ENCODE measurements around the gene BORCS5.

The BORCS5 gene

DNA sequence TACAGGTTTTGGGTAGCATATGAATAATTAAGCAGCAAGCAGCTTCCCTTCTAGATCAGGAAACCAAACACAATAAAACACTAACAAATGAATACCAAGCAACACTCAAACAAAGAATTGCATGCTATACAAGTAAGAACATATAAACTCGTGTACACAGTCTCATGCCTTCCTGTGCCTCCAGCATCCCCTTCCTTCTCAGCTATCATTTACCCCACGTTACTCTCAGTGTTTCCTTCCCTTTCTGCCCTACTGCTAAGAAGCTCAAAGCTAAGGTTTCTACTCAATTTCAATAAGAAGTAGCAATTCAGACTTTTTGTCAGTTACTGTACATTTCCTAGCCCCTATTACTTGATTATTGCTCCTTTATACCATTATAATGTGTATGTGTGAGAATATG is 124.8 kb downstream of the BORCS5 start:
- Histone ChIP-seq H2AFZ (ENCODE audit: low read depth) (no peak overlapping the region), H3K4me2 (no peak overlapping the region), H3K36me3 (ENCODE audit: insufficient read depth) (no peaks in the 10 kb centered on the region; the same call in 1 of the 2 replicates), H3K27ac (no peak overlapping the region), H3K4me1 (ENCODE audit: low read depth, poor library complexity, severe bottlenecking) (no peaks in the 10 kb centered on the region), H3K4me3 (IDR thresholded peaks at IDR 0.05; ENCODE audit: insufficient read depth, low read depth, low read length) (no peak overlapping the region), H3K27me3 (ENCODE audit: insufficient read depth, low read depth) (no peaks in the 10 kb centered on the region), H4K20me1 (ENCODE audit: insufficient read depth) (no peaks in the 10 kb centered on the region), H3K79me2 (ENCODE audit: insufficient read depth, low read depth) (no peaks in the 10 kb centered on the region), H3K9ac (no peak overlapping the region)
- TF ChIP-seq, protein P1, sequence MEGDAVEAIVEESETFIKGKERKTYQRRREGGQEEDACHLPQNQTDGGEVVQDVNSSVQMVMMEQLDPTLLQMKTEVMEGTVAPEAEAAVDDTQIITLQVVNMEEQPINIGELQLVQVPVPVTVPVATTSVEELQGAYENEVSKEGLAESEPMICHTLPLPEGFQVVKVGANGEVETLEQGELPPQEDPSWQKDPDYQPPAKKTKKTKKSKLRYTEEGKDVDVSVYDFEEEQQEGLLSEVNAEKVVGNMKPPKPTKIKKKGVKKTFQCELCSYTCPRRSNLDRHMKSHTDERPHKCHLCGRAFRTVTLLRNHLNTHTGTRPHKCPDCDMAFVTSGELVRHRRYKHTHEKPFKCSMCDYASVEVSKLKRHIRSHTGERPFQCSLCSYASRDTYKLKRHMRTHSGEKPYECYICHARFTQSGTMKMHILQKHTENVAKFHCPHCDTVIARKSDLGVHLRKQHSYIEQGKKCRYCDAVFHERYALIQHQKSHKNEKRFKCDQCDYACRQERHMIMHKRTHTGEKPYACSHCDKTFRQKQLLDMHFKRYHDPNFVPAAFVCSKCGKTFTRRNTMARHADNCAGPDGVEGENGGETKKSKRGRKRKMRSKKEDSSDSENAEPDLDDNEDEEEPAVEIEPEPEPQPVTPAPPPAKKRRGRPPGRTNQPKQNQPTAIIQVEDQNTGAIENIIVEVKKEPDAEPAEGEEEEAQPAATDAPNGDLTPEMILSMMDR (conservative IDR thresholded peaks at IDR 0.05; ENCODE audit: low read depth, low read length): no peak

DNA sequence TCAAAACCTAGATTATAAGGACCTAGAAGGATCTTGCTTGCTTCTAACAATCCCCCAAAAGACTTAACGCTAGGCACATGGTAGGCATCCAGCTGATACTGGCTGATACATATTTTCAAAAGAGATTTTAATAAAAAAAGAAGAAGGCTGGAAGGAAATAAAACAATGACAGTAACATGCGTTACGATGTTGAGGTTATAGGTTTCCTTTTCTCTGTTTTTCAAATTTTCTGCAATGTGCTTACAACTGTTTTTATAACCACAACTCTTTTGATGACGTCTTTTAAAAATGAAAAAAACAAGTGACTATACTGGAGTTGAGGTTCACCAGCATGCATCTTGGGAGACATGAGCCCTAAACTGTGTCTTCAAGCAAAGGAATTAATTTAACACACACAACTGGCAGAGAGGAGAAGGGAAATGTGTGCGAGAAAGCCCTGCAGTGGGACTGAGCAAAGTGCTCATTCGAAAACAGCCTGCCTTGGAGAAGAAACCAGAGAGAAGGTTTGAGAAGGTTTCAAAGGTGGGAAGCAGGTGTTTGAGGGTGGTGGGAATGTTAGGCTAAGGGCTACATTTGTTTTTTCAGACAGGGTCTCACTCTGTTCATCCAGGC is 125.4 kb downstream of the BORCS5 start:
- TF ChIP-seq, protein P1 (conservative IDR thresholded peaks at IDR 0.05; ENCODE audit: low read depth, low read length): no peak
- Histone ChIP-seq H3K27me3 (ENCODE audit: insufficient read depth, low read depth) (no peaks in the 10 kb centered on the region), H3K27ac (no peak overlapping the region)

DNA sequence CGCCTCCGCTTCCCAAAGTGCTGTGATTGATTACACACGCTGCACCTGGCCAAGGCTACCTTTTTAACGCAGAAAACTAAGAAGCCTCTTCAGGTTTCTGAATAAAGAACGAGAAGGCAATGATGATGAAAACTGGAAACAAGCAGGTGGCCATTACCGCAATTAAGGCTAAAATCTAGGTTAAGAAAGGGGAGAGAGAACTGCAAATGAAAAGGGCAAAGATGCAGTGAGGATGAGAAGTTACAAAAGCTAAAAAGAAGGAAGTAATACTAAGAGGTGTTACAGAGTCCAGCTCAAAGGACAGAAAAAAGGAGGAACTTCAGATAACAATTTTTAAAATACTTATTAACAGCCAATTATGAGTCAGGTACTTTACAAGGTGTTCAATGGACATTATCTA is 126.1 kb downstream of the BORCS5 start:
- H3K79me2 ChIP-seq (ENCODE audit: insufficient read depth, low read depth): no peaks in the 10 kb centered on the region
- H3K27me3 ChIP-seq (ENCODE audit: insufficient read depth, low read depth): no peaks in the 10 kb centered on the region
- no peak overlapping the region for H3K4me3 ChIP-seq (IDR thresholded peaks at IDR 0.05; ENCODE audit: insufficient read depth, low read depth, low read length)
- H3K9ac ChIP-seq: no peak overlapping the region
- H3K4me1 ChIP-seq (ENCODE audit: low read depth, poor library complexity, severe bottlenecking): no peaks in the 10 kb centered on the region
- H3K27ac ChIP-seq: no peak overlapping the region
- TF ChIP-seq, protein P1 (conservative IDR thresholded peaks at IDR 0.05; ENCODE audit: low read depth, low read length): no peak
- H3K36me3 ChIP-seq (ENCODE audit: insufficient read depth): no peaks in the 10 kb centered on the region; the same call in 1 of the 2 replicates
- H2AFZ ChIP-seq (ENCODE audit: low read depth): no peak overlapping the region
- H3K4me2 ChIP-seq: no peak overlapping the region
- no peaks in the 10 kb centered on the region for H4K20me1 ChIP-seq (ENCODE audit: insufficient read depth)

More for the DNA sequence above, 125.4 kb downstream of the BORCS5 start:
- H3K4me1 ChIP-seq (ENCODE audit: low read depth, poor library complexity, severe bottlenecking): no peaks in the 10 kb centered on the region
- no peak overlapping the region for H3K4me2 ChIP-seq
- no peaks in the 10 kb centered on the region; the same call in 1 of the 2 replicates for H3K36me3 ChIP-seq (ENCODE audit: insufficient read depth)
- H3K4me3 ChIP-seq (IDR thresholded peaks at IDR 0.05; ENCODE audit: insufficient read depth, low read depth, low read length): no peak overlapping the region
- no peaks in the 10 kb centered on the region for H4K20me1 ChIP-seq (ENCODE audit: insufficient read depth)
- no peaks in the 10 kb centered on the region for H3K79me2 ChIP-seq (ENCODE audit: insufficient read depth, low read depth)
- no peak overlapping the region for H2AFZ ChIP-seq (ENCODE audit: low read depth)
- no peak overlapping the region for H3K9ac ChIP-seq

DNA sequence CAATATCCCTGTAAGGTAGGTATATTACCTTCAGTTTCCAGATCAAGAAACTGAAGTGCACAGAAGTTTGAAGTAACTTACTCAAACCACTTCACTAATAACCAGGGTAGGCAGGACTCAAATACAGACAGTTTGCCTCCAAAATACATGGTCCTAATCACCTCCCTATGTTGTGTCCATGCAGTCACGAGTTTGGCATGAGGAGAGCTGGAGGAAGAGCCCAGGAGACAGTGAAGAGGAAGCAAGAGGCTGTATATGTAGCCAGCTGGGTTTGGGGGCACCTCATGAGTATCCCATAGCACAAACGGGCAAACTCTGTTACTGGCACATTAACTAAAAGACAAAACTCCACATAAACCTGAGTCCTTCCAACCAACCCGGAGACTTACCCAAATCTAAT is 126.6 kb downstream of the BORCS5 start:
- TF ChIP-seq, protein P1 (conservative IDR thresholded peaks at IDR 0.05; ENCODE audit: low read depth, low read length): no peak
- Histone ChIP-seq H3K4me1 (ENCODE audit: low read depth, poor library complexity, severe bottlenecking) (no peaks in the 10 kb centered on the region), H2AFZ (ENCODE audit: low read depth) (no peak overlapping the region), H3K9ac (no peak overlapping the region), H3K27ac (no peak overlapping the region), H3K36me3 (ENCODE audit: insufficient read depth) (no peaks in the 10 kb centered on the region; the same call in 1 of the 2 replicates), H3K4me3 (IDR thresholded peaks at IDR 0.05; ENCODE audit: insufficient read depth, low read depth, low read length) (no peak overlapping the region), H4K20me1 (ENCODE audit: insufficient read depth) (no peaks in the 10 kb centered on the region), H3K79me2 (ENCODE audit: insufficient read depth, low read depth) (no peaks in the 10 kb centered on the region), H3K4me2 (no peak overlapping the region), H3K27me3 (ENCODE audit: insufficient read depth, low read depth) (no peaks in the 10 kb centered on the region)
